ENCODE measurements around the gene TMEM236. TPM values are rescaled to one million over a fixed set of nuclear protein-coding genes. Genes with fewer than 3 reads are reported as not detected.

Gene TMEM236
- total RNA-seq, 1 experiment from 2014 or later = 0.07 TPM

DNA sequence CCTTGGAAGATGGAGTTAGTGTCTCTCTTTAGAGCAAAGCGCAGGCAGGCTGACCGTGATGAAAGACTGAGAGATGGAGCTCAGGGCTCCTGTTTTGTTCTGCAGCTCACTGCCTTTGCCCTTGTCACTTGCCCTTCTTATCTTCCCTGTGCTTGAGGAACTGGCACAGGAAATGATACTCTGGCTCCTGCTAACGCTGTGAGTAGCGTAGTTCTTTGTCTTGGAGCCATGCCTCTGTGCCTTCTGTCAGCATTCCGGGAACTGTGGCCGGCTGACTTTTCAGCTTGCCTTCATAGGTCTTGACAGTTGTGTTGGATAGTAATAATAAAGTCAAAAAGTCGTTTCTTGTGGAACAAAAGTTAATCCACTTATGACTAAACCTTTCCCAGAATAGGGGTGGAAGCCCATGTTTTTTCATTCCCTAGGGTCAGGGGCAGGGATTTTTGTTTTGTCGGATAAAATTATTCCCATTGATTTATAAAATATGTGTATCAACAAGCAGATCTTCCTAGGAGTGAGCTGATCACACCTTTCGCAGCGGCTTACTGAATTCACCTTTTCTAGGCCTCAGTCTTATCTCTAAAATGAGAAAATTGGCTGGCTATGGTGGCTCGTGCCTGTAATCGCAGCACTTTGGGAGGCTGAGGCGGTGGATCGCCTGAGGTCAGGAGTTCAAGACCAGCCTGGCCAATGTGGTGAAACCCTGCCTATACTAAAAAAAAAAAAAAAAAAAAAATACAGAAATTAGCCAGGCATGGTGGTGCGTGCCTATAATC is 16.6 kb upstream of the TMEM236 start:
- Histone ChIP-seq H3K9me3 (ENCODE audit: control insufficient read depth in 1 of 2, insufficient read depth in 1 of 2, low read depth in 1 of 2, low read length in 2 of 2) (no peaks in the 10 kb centered on the region), H3K36me3 (ENCODE audit: control insufficient read depth in 1 of 2, insufficient read depth in 2 of 2, low read length in 2 of 2) (no peaks in the 10 kb centered on the region), H4K20me1 (ENCODE audit: insufficient read depth) (no peaks in the 10 kb centered on the region), H3K4me3 (replicated peaks in 1 of 2; ENCODE audit: low read depth in 1 of 2, low read length in 2 of 2) (no peak overlapping the region), H3K79me2 (ENCODE audit: insufficient read depth, low read length) (no peaks in the 10 kb centered on the region), H3K9me2 (ENCODE audit: insufficient read depth) (no peaks in the 10 kb centered on the region), H2AFZ (ENCODE audit: low read depth, low read length, poor library complexity, severe bottlenecking) (no peak overlapping the region), H3K4me2 (ENCODE audit: low read length) (no peak overlapping the region), H3K4me1 (ENCODE audit: control insufficient read depth in 1 of 2, insufficient read depth in 2 of 2, low read length in 2 of 2) (no peaks in the 10 kb centered on the region), H3K9ac (ENCODE audit: low read length) (no peak overlapping the region), H3K27me3 (ENCODE audit: insufficient read depth, low read length) (no peaks in the 10 kb centered on the region), H3K27ac (ENCODE audit: low read depth, low read length) (no peak overlapping the region)
- ChIA-PET CTCF (interaction anchor here (1.0 to 1.1 kb wide), 3 partner anchors 115 to 118 kb away, joined by 3 read pairs; partner anchors contain the start of gene HACD1), POLR2A (no interaction called here), RAD21 (ENCODE audit: low non-redundant PET in 1 of 2, low total read pairs in 2 of 2, uncharacterized antibody in 2 of 2, unreplicated experiment in 2 of 2) (no interaction called here)
- no TSS peak for BruUV-seq (replicated peaks)
- TF ChIP-seq RAD21 (IDR thresholded peaks at IDR 0.05; ENCODE audit: low read depth) (no peak), ELF1 (IDR thresholded peaks at IDR 0.05; ENCODE audit: borderline replicate concordance, low read depth) (no peak), SIN3A (IDR thresholded peaks at IDR 0.05; ENCODE audit: low read depth) (no peak), EZH2phosphoT487 (IDR thresholded peaks at IDR 0.05; ENCODE audit: borderline replicate concordance) (no peak), EZH2 (IDR thresholded peaks at IDR 0.05) (no peak), EGR1 (IDR thresholded peaks at IDR 0.05; ENCODE audit: low read depth) (no peak), CEBPB (IDR thresholded peaks at IDR 0.05; ENCODE audit: low read depth) (no peak), ZFX (IDR thresholded peaks at IDR 0.05) (no peak), TCF7L2 (IDR thresholded peaks at IDR 0.05; ENCODE audit: borderline replicate concordance, extremely low read depth, insufficient read depth, insufficient read length) (no peak), CBX3 (IDR thresholded peaks at IDR 0.05; ENCODE audit: low read depth) (no peak), YY1 (IDR thresholded peaks at IDR 0.05; ENCODE audit: extremely low read depth, insufficient replicate concordance, low read depth, low read length) (no peak), ZNF274 (IDR thresholded peaks at IDR 0.05; ENCODE audit: low read depth, low read length) (no peak), POLR2AphosphoS5 (IDR thresholded peaks at IDR 0.05; ENCODE audit: low read depth, low read length) (no peak), SP1 (IDR thresholded peaks at IDR 0.05; ENCODE audit: low read depth) (no peak), POLR2A (IDR thresholded peaks at IDR 0.05; ENCODE audit: borderline replicate concordance, extremely low read depth, insufficient read depth, insufficient read length) (no peak), SRF (IDR thresholded peaks at IDR 0.05; ENCODE audit: low read depth) (no peak)
- TF ChIP-seq, protein P1, sequence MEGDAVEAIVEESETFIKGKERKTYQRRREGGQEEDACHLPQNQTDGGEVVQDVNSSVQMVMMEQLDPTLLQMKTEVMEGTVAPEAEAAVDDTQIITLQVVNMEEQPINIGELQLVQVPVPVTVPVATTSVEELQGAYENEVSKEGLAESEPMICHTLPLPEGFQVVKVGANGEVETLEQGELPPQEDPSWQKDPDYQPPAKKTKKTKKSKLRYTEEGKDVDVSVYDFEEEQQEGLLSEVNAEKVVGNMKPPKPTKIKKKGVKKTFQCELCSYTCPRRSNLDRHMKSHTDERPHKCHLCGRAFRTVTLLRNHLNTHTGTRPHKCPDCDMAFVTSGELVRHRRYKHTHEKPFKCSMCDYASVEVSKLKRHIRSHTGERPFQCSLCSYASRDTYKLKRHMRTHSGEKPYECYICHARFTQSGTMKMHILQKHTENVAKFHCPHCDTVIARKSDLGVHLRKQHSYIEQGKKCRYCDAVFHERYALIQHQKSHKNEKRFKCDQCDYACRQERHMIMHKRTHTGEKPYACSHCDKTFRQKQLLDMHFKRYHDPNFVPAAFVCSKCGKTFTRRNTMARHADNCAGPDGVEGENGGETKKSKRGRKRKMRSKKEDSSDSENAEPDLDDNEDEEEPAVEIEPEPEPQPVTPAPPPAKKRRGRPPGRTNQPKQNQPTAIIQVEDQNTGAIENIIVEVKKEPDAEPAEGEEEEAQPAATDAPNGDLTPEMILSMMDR (IDR thresholded peaks at IDR 0.05 in 2 of 3, conservative IDR thresholded peaks at IDR 0.05 in 1 of 3; ENCODE audit: borderline replicate concordance in 1 of 3, insufficient read depth in 1 of 3, low read depth in 2 of 3, low read length in 2 of 3) = no peak
- TF ChIP-seq, protein P2, sequence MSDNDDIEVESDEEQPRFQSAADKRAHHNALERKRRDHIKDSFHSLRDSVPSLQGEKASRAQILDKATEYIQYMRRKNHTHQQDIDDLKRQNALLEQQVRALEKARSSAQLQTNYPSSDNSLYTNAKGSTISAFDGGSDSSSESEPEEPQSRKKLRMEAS (IDR thresholded peaks at IDR 0.05) = no peak
- TF ChIP-seq, protein P3, sequence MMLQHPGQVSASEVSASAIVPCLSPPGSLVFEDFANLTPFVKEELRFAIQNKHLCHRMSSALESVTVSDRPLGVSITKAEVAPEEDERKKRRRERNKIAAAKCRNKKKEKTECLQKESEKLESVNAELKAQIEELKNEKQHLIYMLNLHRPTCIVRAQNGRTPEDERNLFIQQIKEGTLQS (IDR thresholded peaks at IDR 0.05) = no peak
- TF ChIP-seq, protein P4, sequence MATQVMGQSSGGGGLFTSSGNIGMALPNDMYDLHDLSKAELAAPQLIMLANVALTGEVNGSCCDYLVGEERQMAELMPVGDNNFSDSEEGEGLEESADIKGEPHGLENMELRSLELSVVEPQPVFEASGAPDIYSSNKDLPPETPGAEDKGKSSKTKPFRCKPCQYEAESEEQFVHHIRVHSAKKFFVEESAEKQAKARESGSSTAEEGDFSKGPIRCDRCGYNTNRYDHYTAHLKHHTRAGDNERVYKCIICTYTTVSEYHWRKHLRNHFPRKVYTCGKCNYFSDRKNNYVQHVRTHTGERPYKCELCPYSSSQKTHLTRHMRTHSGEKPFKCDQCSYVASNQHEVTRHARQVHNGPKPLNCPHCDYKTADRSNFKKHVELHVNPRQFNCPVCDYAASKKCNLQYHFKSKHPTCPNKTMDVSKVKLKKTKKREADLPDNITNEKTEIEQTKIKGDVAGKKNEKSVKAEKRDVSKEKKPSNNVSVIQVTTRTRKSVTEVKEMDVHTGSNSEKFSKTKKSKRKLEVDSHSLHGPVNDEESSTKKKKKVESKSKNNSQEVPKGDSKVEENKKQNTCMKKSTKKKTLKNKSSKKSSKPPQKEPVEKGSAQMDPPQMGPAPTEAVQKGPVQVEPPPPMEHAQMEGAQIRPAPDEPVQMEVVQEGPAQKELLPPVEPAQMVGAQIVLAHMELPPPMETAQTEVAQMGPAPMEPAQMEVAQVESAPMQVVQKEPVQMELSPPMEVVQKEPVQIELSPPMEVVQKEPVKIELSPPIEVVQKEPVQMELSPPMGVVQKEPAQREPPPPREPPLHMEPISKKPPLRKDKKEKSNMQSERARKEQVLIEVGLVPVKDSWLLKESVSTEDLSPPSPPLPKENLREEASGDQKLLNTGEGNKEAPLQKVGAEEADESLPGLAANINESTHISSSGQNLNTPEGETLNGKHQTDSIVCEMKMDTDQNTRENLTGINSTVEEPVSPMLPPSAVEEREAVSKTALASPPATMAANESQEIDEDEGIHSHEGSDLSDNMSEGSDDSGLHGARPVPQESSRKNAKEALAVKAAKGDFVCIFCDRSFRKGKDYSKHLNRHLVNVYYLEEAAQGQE (IDR thresholded peaks at IDR 0.05; ENCODE audit: low read depth) = no peak
- DNase-seq (ENCODE audit: low read depth, low spot score) (no peak), ATAC-seq (no peak)
- intact Hi-C loops (cut with micrococcal nuclease) = no loop called here

Measured in HCT116 (cell line).